Testis (tissue), 2 donors: Measurements from ENCODE around the gene DLG2.

Experiments
- CTCF ChIP-seq, 3 experiments: fragments of 450-650 bp in 2 of 3; fragments of 200-600 bp in 1 of 3; sonication (generic) in 1 of 3; IDR thresholded peaks; one replicate each; pipeline ENCODE4 v1.5.1; 2016 to 2019; ENCODE audit warnings: antibody characterized with exemption in 3 of 3, mild to moderate bottlenecking in 2 of 3, moderate library complexity in 1 of 3
- POLR2A ChIP-seq: fragments of 450-650 bp; IDR thresholded peaks from one replicate; pipeline ENCODE4 v1.6.1; 2017; ENCODE audit warnings: antibody characterized with exemption, mild to moderate bottlenecking, moderate library complexity

- TF ChIP-seq CTCF (IDR thresholded peaks at IDR 0.05) (no peak), POLR2A (no peak)
Measured at GRCh38 chr11:84142411-84142810, 1484.7 kb downstream of the DLG2 start.
